ENCODE measurements around the gene PINLYP.
"Not testable (repeated sequence)": the region's sequence is repeated elsewhere in the genome, so short reads cannot be mapped to it uniquely, and the experiment has no call there.

Gene PINLYP

DNA sequence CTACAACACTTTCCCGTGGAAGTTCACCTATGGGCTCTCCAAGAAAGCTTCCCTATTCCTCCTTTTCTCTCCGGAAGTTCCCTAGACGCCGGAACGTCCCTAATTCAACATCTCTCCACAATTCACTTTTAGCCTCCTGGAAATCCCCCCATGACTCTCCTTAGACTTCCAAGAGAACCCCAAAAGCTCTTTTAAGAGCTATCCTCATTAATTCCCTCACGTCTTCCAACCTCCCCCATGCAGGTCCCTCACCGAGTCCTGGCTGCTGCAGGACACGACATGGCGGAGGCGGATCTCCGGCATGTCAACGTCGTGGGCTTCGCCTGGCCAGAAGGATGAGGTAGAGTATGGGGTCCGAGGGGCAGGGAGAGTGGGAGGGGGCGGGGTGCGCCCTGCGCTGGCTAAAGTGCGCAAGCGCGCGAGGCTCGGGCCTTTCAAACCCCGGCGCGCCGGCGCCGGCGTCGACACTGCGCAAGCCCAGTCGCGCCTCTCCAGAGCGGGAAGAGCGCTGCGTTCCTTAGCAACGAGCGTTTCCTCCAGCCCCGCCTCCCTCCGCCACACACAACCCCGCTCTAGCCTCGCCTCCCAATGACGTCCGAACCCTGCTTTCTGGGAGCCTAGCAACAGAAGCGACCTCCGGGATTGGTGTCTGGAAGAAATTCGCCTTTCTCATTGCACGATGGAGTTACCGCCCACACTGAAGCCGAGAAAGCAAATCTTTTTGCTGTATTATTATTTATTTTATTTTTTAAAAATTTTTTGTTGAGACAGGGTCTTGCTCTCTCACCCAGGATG, at the start of gene PINLYP, which contains the start of gene XRCC1:
TSS of gene PINLYP (plus strand) at position 646 of the 795 bp plus-strand sequence. CDS start 1,391 bp downstream, outside the sequence.
TSS of gene XRCC1 (minus strand) at position 372 of the 795 bp plus-strand sequence. CDS start at position 303, 69 bp downstream.
- peak; percentile 100 for DNase-seq

DNA sequence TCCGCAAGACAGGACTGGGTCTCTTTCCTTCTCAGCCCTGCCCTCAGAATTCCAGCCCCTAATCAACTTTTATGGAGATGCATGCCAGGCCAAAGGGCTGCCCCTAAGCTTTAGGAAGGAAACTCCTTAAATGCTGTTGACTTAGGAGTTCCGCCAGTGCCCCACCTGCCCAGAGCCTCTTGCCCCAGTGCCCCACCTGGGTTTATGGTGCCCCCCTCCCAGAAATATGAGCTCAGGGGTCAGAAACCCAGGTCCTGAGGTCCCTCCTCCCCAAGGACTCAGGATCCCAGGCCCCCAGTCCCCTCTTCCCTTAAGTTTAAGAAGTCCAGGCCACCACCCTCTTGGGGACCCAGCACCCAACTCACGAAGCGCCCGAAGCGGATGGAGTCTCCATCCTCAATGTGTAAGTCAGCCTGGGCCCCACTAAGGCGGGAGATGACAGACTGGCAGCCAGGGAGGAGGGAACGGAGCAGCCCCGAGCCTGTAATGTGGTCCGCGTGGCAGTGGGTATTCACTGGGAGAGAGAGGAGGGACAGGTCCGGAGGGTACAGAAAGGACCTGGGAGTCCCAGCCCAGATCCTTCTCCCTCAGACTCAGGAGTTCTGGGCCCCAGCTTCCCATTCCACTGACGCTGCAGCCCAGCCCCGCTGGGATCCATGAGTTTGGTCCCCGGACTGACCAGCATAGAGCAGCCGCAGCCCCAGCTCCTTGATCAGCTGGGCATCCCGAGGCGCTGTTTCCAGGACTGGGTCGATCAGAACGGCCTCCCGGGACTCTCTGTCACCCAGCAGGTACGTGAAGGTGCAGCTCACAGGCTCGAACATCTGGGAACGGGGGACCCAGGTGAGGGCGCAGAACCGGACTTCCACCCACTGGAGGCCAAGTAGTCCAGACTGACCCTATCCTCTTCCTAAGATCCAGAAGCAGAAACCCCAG, 49.5 kb upstream of the PINLYP start:
- DNase-seq = peak; percentile 62

DNA sequence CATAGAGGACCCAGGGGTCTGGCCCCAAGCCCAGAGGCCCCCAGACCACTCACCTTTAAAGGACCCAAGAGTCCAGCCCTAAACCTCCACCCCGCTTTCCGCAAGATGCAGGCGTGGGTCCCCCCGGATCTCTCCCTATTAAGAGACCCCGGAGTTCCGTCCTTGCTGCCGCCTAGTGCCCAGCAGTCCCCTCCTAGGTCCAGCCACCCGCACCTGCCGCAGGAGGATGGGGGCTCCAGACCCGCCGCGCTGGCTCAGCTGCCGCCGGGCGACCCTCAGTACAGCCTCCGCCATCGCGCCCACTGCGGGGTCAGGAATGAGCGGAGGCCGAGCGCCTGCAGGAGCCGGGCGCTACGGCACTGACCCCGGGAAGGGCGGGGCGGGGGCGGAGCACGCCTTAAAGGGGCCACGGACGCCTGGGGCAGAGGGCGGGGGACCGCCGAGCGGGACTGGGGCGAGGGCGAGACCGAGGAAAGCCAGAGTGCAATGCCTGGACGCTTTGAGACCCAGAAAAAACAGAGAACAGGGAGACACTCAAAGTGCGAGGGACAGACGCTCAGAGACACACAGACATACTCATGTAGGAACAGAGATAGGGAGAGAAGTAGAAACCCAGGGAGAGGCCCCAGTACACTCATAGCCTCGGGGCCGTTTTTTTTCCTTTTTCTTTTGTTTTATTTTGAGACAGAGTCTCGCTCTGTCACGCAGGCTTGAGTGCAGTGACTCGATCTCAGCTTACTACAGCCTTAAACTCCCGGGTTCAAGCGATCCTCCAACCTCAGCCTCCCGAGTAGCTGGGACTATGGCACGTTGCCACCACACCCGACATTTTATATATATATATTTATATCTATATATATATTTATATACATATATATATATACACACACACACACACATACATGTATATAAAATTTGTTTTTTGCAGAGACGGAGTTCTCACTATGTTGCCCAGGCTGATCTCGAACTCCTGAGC, 48.4 kb upstream of the PINLYP start, which contains the start of gene ETHE1:
TSS of gene ETHE1 (minus strand) at position 318 of the 976 bp plus-strand sequence. CDS start at position 294, 24 bp downstream.
- DNase-seq = peak; percentile 86

DNA sequence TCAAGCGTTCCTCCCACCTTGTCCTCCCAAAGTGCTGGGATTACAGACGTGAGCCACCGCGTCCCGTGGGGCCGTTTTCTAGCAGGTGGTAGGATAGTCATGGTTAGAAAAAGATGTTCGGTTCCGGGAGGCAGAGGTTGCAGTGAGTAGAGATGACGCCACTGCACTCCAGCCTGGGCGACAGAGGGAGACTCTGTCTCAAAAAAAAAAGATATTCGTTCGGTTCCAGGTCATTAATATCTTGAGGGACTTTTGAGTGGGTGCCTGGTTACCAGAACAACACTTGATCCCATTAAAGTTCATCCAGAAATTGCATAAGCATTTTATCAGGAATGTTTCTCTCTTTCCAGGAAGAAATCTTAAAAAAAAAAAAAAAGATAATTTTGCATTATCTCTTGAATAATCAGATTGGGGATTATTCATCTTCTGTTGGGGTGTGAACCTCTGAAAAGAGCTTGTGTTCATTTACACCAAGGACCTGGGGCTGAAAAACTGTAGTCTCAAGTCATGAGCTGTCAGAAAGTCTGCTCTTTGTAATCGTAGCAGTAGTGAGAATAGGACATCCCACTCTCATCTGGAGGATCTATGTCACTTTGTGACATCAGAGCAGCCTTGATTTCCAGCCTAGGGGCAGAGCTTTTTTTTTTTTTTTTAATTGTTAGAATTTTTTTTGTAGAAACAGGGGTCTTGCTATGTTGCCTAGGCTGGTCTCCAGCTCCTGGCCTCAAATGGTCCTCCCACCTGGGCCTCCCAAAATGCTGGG, 47.6 kb upstream of the PINLYP start:
- peak; percentile 32 for DNase-seq

DNA sequence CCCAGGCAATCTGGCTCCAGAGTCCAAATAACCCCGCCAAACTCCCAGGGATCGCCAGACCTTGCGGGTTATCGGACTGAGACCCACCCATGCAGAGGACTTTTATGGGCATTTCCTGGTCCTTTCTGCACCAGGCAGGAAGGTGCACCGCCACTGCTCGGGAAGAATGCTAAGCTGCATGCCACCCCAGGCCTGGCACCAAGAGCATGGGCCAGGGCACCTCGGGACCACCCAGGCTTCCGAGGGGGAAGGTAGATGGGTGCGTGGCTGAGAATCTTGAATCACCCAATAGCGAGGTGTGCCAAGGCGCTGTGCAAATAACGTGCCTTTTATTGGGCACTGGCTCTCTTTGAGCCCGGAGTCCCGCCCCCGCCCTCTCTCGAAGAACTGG, 43.0 kb upstream of the PINLYP start:
- peak; percentile 79 for DNase-seq

DNA sequence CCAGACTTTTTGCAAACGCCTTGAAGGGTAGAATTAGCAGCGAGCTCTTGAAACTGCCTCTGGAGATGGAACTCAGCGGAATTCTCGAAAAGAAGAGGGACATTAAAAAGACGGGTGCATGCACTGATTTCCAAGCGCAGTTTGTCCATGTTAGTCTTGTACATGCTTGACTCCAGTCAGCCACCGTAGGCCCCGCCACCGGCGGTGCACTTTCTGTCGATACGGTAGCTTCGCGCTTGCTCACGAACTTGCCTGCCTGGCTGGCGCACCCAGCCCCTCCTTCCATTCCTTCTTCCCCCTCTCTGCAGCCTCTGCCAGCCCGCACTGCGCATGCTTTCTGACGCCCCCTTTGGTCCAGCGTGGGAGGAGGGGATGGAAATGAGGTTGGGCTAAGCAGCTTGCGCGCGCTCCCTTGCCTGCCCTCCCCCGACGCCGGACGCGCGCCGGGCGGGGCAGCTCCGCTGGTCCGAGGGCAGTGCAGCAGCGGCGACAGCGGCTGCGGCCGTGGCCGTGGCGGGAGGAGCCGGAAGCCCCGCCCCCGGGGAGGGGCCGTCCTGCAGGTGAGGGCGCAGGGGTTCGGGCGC, 42.5 kb upstream of the PINLYP start, which contains the start of gene ZNF575:
TSS of gene ZNF575 (plus strand) at position 227 of the 584 bp plus-strand sequence. CDS start 1,235 bp downstream, outside the sequence.
- peak; percentile 89 for DNase-seq

DNA sequence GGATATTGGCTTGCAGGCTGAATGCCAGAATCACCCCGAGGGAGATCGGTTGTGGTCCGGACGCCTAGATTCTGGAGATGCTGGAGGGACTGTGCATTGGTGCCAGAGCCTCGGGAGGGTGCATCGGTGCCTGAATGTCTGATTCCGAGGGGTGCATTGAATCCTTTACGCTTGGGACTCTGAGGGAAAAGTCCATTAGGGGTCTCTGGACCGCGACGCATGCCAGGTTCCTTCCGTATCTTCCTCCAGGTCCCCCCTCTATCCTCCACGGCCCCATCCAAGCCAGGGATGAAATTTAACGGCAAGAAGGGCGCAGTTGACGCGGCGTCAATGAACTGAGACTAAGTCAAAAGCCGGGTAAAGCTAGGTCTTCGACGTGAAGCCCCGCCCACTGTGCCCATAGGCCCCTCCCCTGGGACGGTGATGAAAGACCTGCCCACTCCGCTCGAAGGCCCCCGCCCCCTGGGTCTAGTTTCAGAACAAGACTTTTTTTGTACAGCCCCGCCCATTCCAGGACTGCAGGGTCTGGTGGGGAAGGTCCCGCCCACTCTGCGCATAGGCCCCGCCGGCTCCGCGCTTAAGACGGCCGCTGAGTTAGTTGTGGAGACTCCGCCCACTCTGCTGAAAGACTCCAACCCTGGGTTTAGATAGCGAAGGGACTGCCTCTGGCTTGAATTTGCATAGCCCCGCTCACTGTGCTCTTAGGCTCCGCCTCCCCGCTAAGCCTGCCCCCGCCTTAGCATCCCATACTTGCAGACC, 41.9 kb upstream of the PINLYP start:
- DNase-seq = peak; percentile 100

DNA sequence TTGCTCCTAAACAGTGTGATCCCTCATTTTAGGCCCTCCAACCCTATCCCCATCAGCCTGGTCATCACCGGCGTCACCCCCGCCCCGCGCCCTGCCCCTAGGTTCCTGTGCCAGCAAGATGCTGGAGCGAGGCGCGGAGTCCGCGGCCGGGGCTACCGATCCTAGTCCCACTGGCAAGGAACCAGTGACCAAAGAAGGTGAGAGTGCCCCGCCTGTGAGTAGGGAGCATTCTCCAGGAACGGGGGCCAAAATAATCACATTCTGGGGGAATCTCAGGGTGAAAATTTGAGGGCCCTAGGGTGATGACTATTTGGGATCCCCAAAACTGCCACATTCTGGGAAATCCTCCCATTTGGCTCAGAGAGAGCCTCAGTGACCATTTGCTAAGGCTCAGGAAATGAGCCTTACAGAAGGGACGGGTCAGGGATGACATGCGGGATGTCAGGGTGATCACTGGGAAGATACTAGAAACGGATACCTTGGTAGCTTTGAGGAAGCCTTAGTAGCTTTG, 41.2 kb upstream of the PINLYP start:
- no peak for DNase-seq

DNA sequence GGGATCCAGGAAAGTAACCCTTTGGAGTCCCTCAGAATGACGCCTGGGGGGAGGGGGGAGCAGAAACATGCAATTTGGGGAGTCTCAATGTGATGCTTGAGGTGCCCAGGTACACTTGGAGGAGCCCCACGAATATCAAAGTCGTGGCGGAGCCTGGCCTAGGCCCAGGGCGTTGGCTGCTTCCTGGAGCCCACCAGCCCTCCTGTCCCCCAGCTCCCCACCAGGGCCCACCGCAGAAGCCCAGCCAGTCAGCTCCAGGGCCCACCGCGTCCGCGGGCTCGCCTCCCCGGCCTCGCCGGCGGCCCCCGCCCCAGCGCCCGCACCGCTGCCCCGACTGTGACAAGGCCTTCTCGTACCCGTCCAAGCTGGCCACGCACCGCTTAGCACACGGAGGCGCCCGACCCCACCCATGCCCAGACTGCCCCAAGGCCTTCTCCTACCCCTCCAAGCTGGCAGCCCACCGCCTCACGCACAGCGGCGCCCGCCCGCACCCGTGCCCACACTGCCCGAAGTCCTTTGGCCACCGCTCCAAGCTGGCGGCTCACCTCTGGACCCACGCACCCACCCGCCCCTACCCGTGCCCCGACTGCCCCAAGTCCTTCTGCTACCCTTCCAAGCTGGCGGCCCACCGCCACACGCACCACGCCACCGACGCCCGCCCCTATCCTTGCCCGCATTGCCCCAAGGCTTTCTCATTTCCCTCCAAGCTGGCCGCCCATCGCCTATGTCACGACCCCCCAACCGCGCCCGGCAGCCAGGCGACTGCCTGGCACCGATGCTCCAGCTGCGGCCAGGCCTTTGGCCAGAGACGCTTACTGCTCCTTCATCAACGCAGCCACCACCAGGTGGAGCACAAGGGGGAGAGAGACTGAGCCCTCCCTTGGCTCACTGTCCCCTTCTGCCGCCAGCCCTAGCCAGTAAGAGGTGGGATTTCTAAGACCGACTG, 40.5 kb upstream of the PINLYP start:
- DNase-seq = peak; percentile 82

DNA sequence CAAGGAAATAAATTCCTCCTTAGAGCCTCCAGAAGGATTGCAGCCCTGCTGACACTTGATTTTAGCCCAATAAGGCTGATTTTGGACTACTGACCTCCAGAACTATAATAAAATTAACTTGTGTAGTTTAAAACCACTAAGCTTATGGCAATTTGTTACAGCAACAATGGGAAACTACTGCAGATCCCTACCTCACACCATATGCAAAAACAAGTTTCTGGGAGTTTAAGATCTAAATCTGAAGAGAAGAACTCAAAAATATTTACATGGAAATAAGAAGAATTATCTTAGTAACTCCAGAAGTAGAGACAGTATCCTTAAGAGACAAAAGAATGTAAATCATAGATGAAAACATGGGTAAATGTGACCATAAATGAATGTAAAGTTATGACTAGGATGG, 36.7 kb upstream of the PINLYP start:
- no peak for DNase-seq

DNA sequence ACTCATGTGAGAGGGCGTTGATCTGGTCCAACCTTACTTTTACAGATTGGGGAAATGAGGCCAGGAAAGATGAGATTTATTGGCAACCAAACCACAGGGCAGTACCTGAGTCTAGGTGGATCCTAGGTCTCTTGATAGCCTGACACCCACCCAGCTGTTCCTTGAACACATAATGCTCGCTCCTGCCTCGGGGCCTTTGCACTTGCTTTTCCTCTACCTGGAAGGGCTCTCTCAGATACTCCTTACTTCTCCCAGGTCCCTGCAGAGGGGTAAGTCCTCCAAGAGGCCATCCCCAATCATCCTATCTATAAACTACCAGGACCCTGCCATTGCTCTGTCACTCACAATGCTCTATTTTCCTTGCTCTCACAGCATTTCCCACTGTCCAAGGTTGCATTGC, 35.2 kb upstream of the PINLYP start:
- no peak for DNase-seq

DNA sequence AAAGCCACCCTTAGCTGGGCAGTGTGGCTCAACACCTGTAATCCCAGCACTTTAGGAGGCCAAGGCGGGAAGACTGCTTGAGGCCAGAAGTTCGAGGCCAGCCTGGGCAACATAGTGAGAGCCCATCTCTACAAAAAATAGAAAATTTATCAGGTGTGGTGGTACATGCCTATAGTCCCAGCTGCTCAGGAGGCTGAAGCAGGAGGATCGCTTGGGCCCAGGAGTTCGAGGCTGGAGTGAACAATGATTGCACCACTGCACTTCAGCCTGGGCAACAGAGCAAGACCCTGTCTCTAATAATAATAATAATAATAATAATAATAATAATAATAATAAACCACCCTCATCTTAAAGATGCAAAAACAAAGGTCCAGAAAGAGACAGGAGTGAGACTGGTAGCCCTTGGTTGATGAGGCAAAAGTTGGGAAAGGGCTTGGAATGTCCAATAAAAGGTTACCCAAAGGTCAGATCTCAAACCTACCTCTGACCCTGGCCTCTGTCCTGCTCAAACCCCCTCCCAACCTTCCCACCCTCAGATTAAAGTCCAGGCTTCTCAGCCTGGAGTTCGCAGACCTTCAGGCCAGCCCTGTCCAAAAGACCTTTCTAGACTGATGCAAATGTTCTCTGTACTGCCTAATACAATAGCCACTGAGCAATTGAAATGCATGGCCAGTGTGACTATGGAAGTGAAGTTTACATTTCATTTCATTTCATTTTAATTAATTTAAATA, 33.5 kb upstream of the PINLYP start:
- no peak for DNase-seq

DNA sequence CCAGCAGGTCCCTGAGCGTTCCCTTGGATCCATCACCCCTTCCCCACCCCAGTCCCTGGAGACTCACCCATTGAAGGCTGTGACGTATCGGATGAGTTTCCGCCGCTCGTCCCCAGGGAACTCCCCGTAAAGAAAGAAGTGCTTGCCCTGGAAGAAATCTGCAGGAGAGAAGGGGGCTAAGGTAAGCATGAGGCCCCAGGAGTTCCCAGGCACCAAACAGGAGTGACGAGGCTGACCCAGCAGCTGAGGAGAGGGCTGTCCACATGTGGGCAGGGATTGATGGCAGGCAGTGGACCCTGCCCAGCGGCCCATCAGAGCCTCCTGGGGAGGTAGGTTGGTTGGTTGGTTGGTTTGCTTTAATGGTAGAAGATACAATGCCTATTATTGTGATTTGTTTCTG, 31.5 kb upstream of the PINLYP start:
- DNase-seq = no peak

DNA sequence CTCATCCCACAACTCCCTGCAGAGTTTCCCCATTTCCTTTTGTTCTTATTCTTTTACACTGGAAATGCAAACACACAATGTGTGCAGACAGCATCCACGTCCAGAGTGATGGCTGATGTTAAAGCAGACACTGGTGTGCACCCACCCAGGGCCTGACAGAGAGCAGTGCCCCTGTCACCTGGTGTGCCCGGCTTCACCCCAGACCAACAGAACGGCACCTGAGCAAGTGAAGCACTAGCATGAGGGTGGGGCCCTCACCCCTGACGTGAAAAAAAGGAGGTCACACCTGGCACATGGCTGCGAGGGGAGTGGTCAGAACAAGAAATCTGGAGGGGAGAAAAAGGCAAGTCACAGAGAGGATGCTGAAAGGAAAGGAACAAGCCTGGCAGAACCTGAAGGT, 30.3 kb upstream of the PINLYP start:
- no peak for DNase-seq

DNA sequence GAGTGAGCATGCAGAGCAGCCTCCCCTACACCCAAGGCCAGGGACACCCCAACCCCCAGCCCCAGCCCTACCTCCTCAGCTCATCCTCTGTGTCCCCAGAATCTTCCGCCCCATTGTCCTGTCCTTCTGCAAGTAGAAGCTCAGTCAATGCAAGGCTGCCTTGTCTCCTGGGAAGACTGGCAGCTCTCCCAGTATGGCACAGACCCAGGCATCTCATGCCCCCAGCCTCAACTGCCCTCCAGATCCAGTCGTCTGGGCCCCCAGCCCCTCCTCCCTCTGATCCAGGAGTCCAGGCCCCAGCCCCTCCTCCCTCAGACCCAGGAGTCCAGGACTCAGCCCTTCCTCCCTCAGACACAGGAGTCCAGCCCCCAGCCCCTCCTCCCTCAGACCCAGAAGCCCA, 29.6 kb upstream of the PINLYP start:
- DNase-seq = no peak

DNA sequence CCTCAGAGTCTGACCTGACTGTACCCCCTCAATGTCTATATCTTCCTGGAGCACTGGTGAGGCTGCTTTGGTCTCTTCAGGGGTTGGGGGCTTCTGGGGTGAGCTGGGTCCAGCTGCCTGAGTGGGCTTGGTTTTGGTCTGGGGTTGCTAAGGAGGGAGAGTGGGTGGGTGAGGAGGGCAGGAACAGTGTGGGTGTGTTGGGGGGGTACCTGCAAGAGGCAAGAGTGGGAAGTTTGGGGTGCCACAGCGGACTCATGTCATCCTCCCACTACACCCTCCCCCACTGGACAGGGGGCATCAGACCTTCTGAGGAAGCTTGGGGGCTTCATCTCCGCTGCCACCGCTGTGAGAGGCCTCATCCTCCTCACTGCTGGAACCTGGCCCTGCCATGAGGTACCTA, 29.0 kb upstream of the PINLYP start:
- DNase-seq = no peak

DNA sequence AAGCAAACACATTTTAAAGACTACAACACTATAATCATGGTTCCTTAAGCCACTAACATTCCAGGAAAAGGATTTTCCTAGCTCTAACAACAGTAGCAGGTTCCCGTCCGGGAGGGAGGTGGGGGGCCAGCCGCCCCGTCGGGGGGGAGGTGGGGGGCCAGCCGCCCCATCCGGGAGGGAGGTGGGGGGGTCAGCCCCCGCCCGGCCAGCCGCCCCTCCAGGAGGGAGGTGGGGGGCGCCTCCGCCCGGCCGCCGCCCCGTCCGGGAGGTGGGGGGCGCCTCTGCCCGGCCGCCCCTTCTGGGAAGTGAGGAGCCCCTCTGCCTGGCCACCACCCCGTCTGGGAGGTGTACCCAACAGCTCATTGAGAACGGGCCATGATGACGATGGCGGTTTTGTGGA, 27.7 kb upstream of the PINLYP start:
- DNase-seq = not testable (repeated sequence)

DNA sequence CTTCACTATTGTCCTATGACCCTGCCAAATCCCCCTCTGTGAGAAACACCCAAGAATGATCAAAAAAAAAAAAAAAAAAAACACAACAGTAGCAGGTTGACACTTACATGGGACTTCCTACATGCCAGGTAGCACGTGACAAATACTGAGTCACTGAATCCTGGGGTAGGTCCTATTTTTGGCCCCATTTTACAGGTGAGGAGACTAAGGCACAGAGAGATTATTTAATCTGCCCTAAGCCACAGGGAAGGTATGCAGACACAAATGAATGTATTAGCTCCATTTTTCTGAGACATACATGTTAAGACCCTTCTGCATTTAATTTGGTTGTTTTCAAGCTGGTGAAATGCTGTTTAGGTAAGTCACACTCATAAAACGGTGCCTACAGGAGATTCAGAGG, 26.9 kb upstream of the PINLYP start:
- no peak for DNase-seq

Measured in hematopoietic multipotent progenitor cell treated with erythropoietin and hydrocortisone succinate and interleukin-3 and kit ligand, for 6 days (in vitro differentiated cells).